ENCODE measurements around the gene CBFA2T2. TPM values are rescaled to one million over a fixed set of nuclear protein-coding genes. Genes with fewer than 3 reads are reported as not detected.

Gene CBFA2T2
- total RNA-seq, 1 experiment from 2014 or later = 20.0 TPM

GRCh38 chr20:33474097-33474873 is 15.6 kb upstream of the CBFA2T2 start:
- POLR2A ChIA-PET (ENCODE audit: unreplicated experiment) = no interaction called here
- CTCF ChIA-PET = no interaction called here
- H3K79me2 ChIP-seq (ENCODE audit: low read depth) = no peaks in the 10 kb centered on the region
- TF ChIP-seq, protein P1, sequence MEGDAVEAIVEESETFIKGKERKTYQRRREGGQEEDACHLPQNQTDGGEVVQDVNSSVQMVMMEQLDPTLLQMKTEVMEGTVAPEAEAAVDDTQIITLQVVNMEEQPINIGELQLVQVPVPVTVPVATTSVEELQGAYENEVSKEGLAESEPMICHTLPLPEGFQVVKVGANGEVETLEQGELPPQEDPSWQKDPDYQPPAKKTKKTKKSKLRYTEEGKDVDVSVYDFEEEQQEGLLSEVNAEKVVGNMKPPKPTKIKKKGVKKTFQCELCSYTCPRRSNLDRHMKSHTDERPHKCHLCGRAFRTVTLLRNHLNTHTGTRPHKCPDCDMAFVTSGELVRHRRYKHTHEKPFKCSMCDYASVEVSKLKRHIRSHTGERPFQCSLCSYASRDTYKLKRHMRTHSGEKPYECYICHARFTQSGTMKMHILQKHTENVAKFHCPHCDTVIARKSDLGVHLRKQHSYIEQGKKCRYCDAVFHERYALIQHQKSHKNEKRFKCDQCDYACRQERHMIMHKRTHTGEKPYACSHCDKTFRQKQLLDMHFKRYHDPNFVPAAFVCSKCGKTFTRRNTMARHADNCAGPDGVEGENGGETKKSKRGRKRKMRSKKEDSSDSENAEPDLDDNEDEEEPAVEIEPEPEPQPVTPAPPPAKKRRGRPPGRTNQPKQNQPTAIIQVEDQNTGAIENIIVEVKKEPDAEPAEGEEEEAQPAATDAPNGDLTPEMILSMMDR (conservative IDR thresholded peaks at IDR 0.05) = no peak
- TF ChIP-seq EZH2 (IDR thresholded peaks at IDR 0.05; ENCODE audit: low read depth) = no peak
- H3K27ac ChIP-seq = no peak overlapping the region
- no peaks in the 10 kb centered on the region for H4K20me1 ChIP-seq (ENCODE audit: insufficient read depth)
- no peak overlapping the region for H3K4me2 ChIP-seq
- no peak overlapping the region for H2AFZ ChIP-seq
- no peaks in the 10 kb centered on the region for H3K27me3 ChIP-seq (ENCODE audit: insufficient read depth, low read depth)
- no peaks in the 10 kb centered on the region for H3K9me2 ChIP-seq (ENCODE audit: insufficient read depth)
- no peak for DNase-seq
- H3K4me3 ChIP-seq = no peak overlapping the region
- H3K4me1 ChIP-seq (replicated peaks; ENCODE audit: insufficient read depth) = peaks cover 12% of the 10 kb centered on the region
- H3K36me3 ChIP-seq (ENCODE audit: low read depth) = no peaks in the 10 kb centered on the region
- H3F3A ChIP-seq (ENCODE audit: insufficient read depth, low read depth) = peaks cover 9% of the 10 kb centered on the region; the same call in 1 of the 2 replicates
- BruUV-seq (replicated peaks) = no TSS peak
- intact Hi-C loops (cut with micrococcal nuclease; ENCODE audit: unreplicated experiment) = no loop called here
- H3K9me3 ChIP-seq (ENCODE audit: insufficient read depth, low read depth) = no peaks in the 10 kb centered on the region

- Histone ChIP-seq H3K4me1 (replicated peaks; ENCODE audit: insufficient read depth) (peaks cover 12% of the 10 kb centered on the region), H3K4me3 (no peak overlapping the region), H3K9me2 (ENCODE audit: insufficient read depth) (no peaks in the 10 kb centered on the region), H3K36me3 (ENCODE audit: low read depth) (no peaks in the 10 kb centered on the region), H4K20me1 (ENCODE audit: insufficient read depth) (no peaks in the 10 kb centered on the region), H3F3A (ENCODE audit: insufficient read depth, low read depth) (peaks cover 9% of the 10 kb centered on the region; the same call in 1 of the 2 replicates), H3K27me3 (ENCODE audit: insufficient read depth, low read depth) (no peaks in the 10 kb centered on the region), H3K27ac (no peak overlapping the region), H3K9me3 (ENCODE audit: insufficient read depth, low read depth) (no peaks in the 10 kb centered on the region), H2AFZ (no peak overlapping the region), H3K79me2 (ENCODE audit: low read depth) (no peaks in the 10 kb centered on the region), H3K4me2 (no peak overlapping the region)
- ChIA-PET CTCF (no interaction called here), POLR2A (ENCODE audit: unreplicated experiment) (interaction anchor here (0.7 kb wide), 1 partner anchor 679 kb away, joined by 3 read pairs; no protein-coding TSS in a partner anchor)
- intact Hi-C loops (cut with micrococcal nuclease; ENCODE audit: unreplicated experiment) = no loop called here
- no peak for DNase-seq
- BruUV-seq (replicated peaks) = no TSS peak
- TF ChIP-seq, protein P1 (conservative IDR thresholded peaks at IDR 0.05) = no peak
- TF ChIP-seq EZH2 (IDR thresholded peaks at IDR 0.05; ENCODE audit: low read depth) = no peak
Measured at GRCh38 chr20:33474963-33475362, 14.9 kb upstream of the CBFA2T2 start.

- Histone ChIP-seq H3F3A (ENCODE audit: insufficient read depth, low read depth) (peaks cover 9% of the 10 kb centered on the region; the same call in 1 of the 2 replicates), H2AFZ (no peak overlapping the region), H3K36me3 (ENCODE audit: low read depth) (no peaks in the 10 kb centered on the region), H3K27me3 (ENCODE audit: insufficient read depth, low read depth) (no peaks in the 10 kb centered on the region), H3K27ac (no peak overlapping the region), H3K9me2 (ENCODE audit: insufficient read depth) (no peaks in the 10 kb centered on the region), H3K79me2 (ENCODE audit: low read depth) (no peaks in the 10 kb centered on the region), H3K4me2 (no peak overlapping the region), H4K20me1 (ENCODE audit: insufficient read depth) (no peaks in the 10 kb centered on the region), H3K4me3 (no peak overlapping the region), H3K9me3 (ENCODE audit: insufficient read depth, low read depth) (no peaks in the 10 kb centered on the region), H3K4me1 (replicated peaks; ENCODE audit: insufficient read depth) (peaks cover 12% of the 10 kb centered on the region)
- DNase-seq = no peak
- intact Hi-C loops (cut with micrococcal nuclease; ENCODE audit: unreplicated experiment) = no loop called here
- TF ChIP-seq, protein P1 (conservative IDR thresholded peaks at IDR 0.05) = no peak
- TF ChIP-seq EZH2 (IDR thresholded peaks at IDR 0.05; ENCODE audit: low read depth) = no peak
- ChIA-PET CTCF (interaction anchor here (0.6 kb wide), 1 partner anchor 1727 kb away, joined by 3 read pairs; no protein-coding TSS in a partner anchor), POLR2A (ENCODE audit: unreplicated experiment) (interaction anchor here (0.7 kb wide), 1 partner anchor 679 kb away, joined by 3 read pairs; no protein-coding TSS in a partner anchor)
- no TSS peak for BruUV-seq (replicated peaks)
Measured at GRCh38 chr20:33475381-33476152, 14.3 kb upstream of the CBFA2T2 start.
